ENCODE results near the gene RNF166.

DNA sequence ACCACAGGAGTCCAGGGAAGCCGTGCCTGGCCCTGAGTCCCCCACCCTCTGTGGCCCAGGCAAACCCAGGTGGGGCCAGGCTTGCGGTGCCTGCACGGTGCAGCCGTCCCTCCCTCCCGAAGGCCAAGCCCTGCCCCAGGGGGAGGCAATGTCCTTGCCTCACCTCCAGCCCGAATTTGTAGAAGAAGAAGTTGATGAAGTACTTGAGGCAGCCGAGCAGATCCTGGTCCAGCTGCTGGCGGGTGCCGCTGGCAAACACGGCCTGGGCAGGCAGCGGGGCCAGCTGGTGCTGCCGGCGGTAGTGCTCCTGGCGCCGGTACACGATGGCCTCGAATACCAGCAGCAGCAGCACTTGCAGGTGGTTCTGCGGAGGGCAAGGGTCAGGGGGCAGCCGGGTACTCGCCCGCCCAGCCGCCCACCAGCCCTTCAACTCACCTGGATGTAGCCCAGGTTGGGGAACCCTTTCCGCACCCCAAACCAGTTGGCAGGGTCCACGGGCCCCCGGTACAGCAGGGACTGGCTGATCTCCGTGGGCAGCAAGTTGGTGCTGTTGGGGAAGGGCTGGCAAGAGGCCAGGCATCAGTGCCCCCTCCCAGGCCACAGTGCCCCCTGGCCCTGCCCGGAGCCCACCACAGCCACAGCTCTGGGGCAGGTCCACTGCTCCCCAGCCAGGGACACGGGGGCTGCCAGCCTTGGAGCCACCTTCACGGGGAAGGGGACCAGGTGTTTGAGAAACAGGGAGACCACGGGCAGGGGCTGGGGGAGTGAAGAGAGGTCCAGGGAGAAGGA, 26.2 kb upstream of the RNF166 start:
- TF ChIP-seq SP1 (IDR thresholded peaks at IDR 0.05) (no peak), TARDBP (IDR thresholded peaks at IDR 0.05) (no peak), FOXA1 (IDR thresholded peaks at IDR 0.05) (no peak), FOXK2 (IDR thresholded peaks at IDR 0.05) (no peak), NFRKB (IDR thresholded peaks at IDR 0.05) (no peak), LEF1 (IDR thresholded peaks at IDR 0.05; ENCODE audit: borderline replicate concordance) (no peak), L3MBTL2 (conservative IDR thresholded peaks at IDR 0.05) (no peak), SUZ12 (IDR thresholded peaks at IDR 0.05) (no peak), BHLHE40 (IDR thresholded peaks at IDR 0.05; ENCODE audit: borderline replicate concordance) (no peak), FOXM1 (IDR thresholded peaks at IDR 0.05; ENCODE audit: borderline replicate concordance) (no peak), CTBP1 (IDR thresholded peaks at IDR 0.05; ENCODE audit: borderline replicate concordance) (no peak), ELF4 (IDR thresholded peaks at IDR 0.05) (no peak), ZNF384 (IDR thresholded peaks at IDR 0.05) (no peak)
- TF ChIP-seq, protein P1, sequence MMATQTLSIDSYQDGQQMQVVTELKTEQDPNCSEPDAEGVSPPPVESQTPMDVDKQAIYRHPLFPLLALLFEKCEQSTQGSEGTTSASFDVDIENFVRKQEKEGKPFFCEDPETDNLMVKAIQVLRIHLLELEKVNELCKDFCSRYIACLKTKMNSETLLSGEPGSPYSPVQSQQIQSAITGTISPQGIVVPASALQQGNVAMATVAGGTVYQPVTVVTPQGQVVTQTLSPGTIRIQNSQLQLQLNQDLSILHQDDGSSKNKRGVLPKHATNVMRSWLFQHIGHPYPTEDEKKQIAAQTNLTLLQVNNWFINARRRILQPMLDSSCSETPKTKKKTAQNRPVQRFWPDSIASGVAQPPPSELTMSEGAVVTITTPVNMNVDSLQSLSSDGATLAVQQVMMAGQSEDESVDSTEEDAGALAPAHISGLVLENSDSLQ (IDR thresholded peaks at IDR 0.05) = no peak
